K562 (cell line): ENCODE data around the gene SLC4A3. TPM values are rescaled to one million over a fixed set of nuclear protein-coding genes. Genes with fewer than 3 reads are reported as not detected.

Experiments
- ATAC-seq: fragments of 200-7000 bp; cut with Tn5 transposase; 3 replicates; pipeline ENCODE4 v1.9.1; 2020; ENCODE audit warnings: moderate library complexity
- BruUV-seq: library from RNA; stranded (reverse); fragments of 400-500 nt; replicated peaks from 2 replicates; lab custom pipeline; 2021; lab: Mats Ljungman, UMichigan
- CTCF ChIA-PET: fragments of 300-600 bp; formaldehyde crosslinking; extraction: SDS; loops from one replicate; lab custom pipeline; 2021; ENCODE audit warnings: low intra/inter-chr PET ratio; lab: Yijun Ruan, JAX
- POLR2A ChIA-PET: fragments of 300-600, 350-650 bp; sonication (Branson Sonifier 250); formaldehyde crosslinking; extraction: SDS; loops from one replicate; lab custom pipeline; 2021; ENCODE audit warnings: antibody characterized with exemption, inconsistent platforms; lab: Yijun Ruan, JAX
- DNase-seq, 4 experiments: peaks; one replicate each; pipeline versions ENCODE4 v3.0.0 to v3.0.0-alpha.2; 2011 to 2018; ENCODE audit warnings: low spot score in 3 of 4, mixed read lengths in 3 of 4; ENCODE audit errors: extremely low read depth in 1 of 4
- FAIRE-seq: peaks from 2 replicates; lab custom pipeline; 2011; peaks lifted over from hg19 to GRCh38; lab: Jason Lieb, UNC
- H2AFZ ChIP-seq: 2 replicates; pipeline ENCODE4 v1.6.0; 2011; ENCODE audit warnings: low read depth, low read length, control low read depth, inconsistent platforms
- H3K27ac ChIP-seq: fragments of 200-600 bp; 3 replicates; pipeline ENCODE4 v1.8.0; 2011; ENCODE audit warnings: low read depth, mild to moderate bottlenecking, control low read depth, inconsistent platforms, low read length, moderate library complexity, mixed read lengths; ENCODE audit errors: extremely low read depth
- H3K27me3 ChIP-seq, 2 experiments: fragments of 300-600 bp in 1 of 2; 2 replicates in 1 of 2; 3 replicates in 1 of 2; pipeline versions ENCODE4 v1.6.0 to v1.8.0; 2011; ENCODE audit warnings: inconsistent platforms in 2 of 2, low read length in 2 of 2, mild to moderate bottlenecking in 1 of 2, mixed read lengths in 1 of 2, moderate library complexity in 1 of 2; ENCODE audit not compliant: control insufficient read depth in 2 of 2, insufficient read depth in 2 of 2
- H3K36me3 ChIP-seq: fragments of 300-600 bp; 3 replicates; pipeline ENCODE4 v1.8.0; 2011; ENCODE audit warnings: mild to moderate bottlenecking, low read length, inconsistent platforms; ENCODE audit not compliant: control insufficient read depth, insufficient read depth
- H3K4me1 ChIP-seq, 2 experiments: fragments of 200-600 bp in 1 of 2; replicated peaks in 1 of 2; 2 replicates in 1 of 2; 3 replicates in 1 of 2; pipeline versions ENCODE4 v1.5.1 to v1.8.0; 2011; ENCODE audit warnings: inconsistent platforms in 2 of 2, low read length in 2 of 2, mild to moderate bottlenecking in 1 of 2, mixed read lengths in 1 of 2, moderate library complexity in 1 of 2; ENCODE audit not compliant: control insufficient read depth in 2 of 2, insufficient read depth in 2 of 2
- H3K4me2 ChIP-seq: 2 replicates; pipeline ENCODE4 v1.6.1; 2011; ENCODE audit warnings: low read length, control low read depth, inconsistent platforms, mixed read lengths; ENCODE audit not compliant: insufficient read depth
- H3K4me3 ChIP-seq: fragments of 200-600 bp; sonication (generic), shearing (Covaris generic); 2 replicates; pipeline ENCODE4 v1.5.1; 2016; ENCODE audit warnings: control low read depth, inconsistent platforms
- H3K79me2 ChIP-seq: fragments of 200-600 bp; 3 replicates; pipeline ENCODE4 v1.8.0; 2011; ENCODE audit warnings: low read length, inconsistent platforms; ENCODE audit not compliant: control insufficient read depth, insufficient read depth
- H3K9ac ChIP-seq, 2 experiments: 2 replicates each; pipeline versions ENCODE4 v1.6.0 to v1.6.1; 2011; ENCODE audit warnings: low read depth in 2 of 2, low read length in 2 of 2, control low read depth in 1 of 2, inconsistent platforms in 1 of 2, mild to moderate bottlenecking in 1 of 2, mixed read lengths in 1 of 2; ENCODE audit not compliant: insufficient read depth in 1 of 2
- H3K9me1 ChIP-seq: one replicate; pipeline ENCODE4 v1.6.0; 2011; ENCODE audit warnings: inconsistent platforms, mild to moderate bottlenecking, low read length, moderate library complexity; ENCODE audit not compliant: control insufficient read depth, insufficient read depth
- H3K9me3 ChIP-seq: replicated peaks from 2 replicates; pipeline ENCODE4 v1.5.1; 2011; ENCODE audit warnings: low read depth, low read length, inconsistent platforms; ENCODE audit not compliant: control insufficient read depth, insufficient read depth
- H4K20me1 ChIP-seq: replicated peaks from 2 replicates; pipeline ENCODE4 v1.6.1; 2011; ENCODE audit warnings: low read length, inconsistent platforms, mixed read lengths; ENCODE audit not compliant: control insufficient read depth, insufficient read depth
- CC2D1A ChIP-seq: fragments of 450-650 bp; IDR thresholded peaks from 2 replicates; pipeline ENCODE4 v1.6.1; 2017; ENCODE audit warnings: mild to moderate bottlenecking
- HNRNPLL ChIP-seq: fragments of 200-400 bp; formaldehyde crosslinking; IDR thresholded peaks from 2 replicates; pipeline ENCODE4 v1.6.1; 2017; ENCODE audit warnings: low read length, low read depth, mild to moderate bottlenecking; ENCODE audit not compliant: poor library complexity, severe bottlenecking
- MYNN ChIP-seq, 2 experiments: sonication (generic); formaldehyde crosslinking in 1 of 2; IDR thresholded peaks; 2 replicates each; pipeline versions ENCODE4 v1.5.0 to v1.6.1; 2016 to 2020; ENCODE audit warnings: antibody characterized with exemption in 1 of 2, missing genetic modification reagents in 1 of 2
- NELFE ChIP-seq: IDR thresholded peaks from 2 replicates; pipeline ENCODE4 v1.6.1; 2011; ENCODE audit warnings: mild to moderate bottlenecking; ENCODE audit not compliant: insufficient read depth, insufficient read length
- NFIC ChIP-seq: fragments of 450-650 bp; IDR thresholded peaks from 2 replicates; pipeline ENCODE4 v1.6.1; 2017; ENCODE audit warnings: mild to moderate bottlenecking, inconsistent platforms
- RAD21 ChIP-seq, 2 experiments: fragments of 250-450 bp in 1 of 2; fragments of 450-650 bp in 1 of 2; sonication (Bioruptor Pico) in 1 of 2; formaldehyde crosslinking in 1 of 2; IDR thresholded peaks in 1 of 2; conservative IDR thresholded peaks in 1 of 2; 2 replicates each; pipeline versions ENCODE4 v1.4.0 to v1.8.0; 2020 to 2022; ENCODE audit warnings: mild to moderate bottlenecking in 2 of 2, moderate library complexity in 1 of 2
- SIX5 ChIP-seq, 2 experiments: IDR thresholded peaks; 2 replicates each; pipeline ENCODE4 v1.6.1; 2011; ENCODE audit warnings: low read length in 2 of 2, borderline replicate concordance in 1 of 2, low read depth in 1 of 2, mild to moderate bottlenecking in 1 of 2, moderate library complexity in 1 of 2; ENCODE audit not compliant: insufficient read depth in 1 of 2
- ZBTB7A ChIP-seq: IDR thresholded peaks from 2 replicates; pipeline ENCODE4 v1.6.1; 2011; ENCODE audit warnings: low read depth, mild to moderate bottlenecking, low read length, moderate library complexity, borderline replicate concordance; ENCODE audit not compliant: control insufficient read depth
- ZC3H8 ChIP-seq: fragments of 450-650 bp; IDR thresholded peaks from 2 replicates; pipeline ENCODE4 v1.6.1; 2017
- ZNF121 ChIP-seq: sonication (generic); formaldehyde crosslinking; conservative IDR thresholded peaks from 2 replicates; pipeline ENCODE4 v1.8.0; 2022; ENCODE audit warnings: missing genetic modification reagents
- ZNF561 ChIP-seq: fragments of 450-650 bp; formaldehyde crosslinking; conservative IDR thresholded peaks from 2 replicates; pipeline ENCODE4 v1.4.0; 2020; ENCODE audit warnings: mild to moderate bottlenecking, moderate library complexity
- ZNF584 ChIP-seq: fragments of 200-800 bp; sonication (Bioruptor generic); IDR thresholded peaks from 2 replicates; pipeline ENCODE4 v1.6.1; 2016; ENCODE audit warnings: low read depth, mild to moderate bottlenecking, missing genetic modification characterization, missing compliant biosample characterization
- ZNF586 ChIP-seq: fragments of 450-650 bp; formaldehyde crosslinking; conservative IDR thresholded peaks from 2 replicates; pipeline ENCODE4 v1.4.0; 2020; ENCODE audit warnings: mild to moderate bottlenecking, moderate library complexity
- ZNF695 ChIP-seq: fragments of 450-650 bp; formaldehyde crosslinking; IDR thresholded peaks from 2 replicates; pipeline ENCODE4 v1.4.0; 2020; ENCODE audit warnings: mild to moderate bottlenecking, moderate library complexity
- WGBS: fragments of 100-300 bp; shearing (Covaris generic); methylation state at CpG from one replicate; pipeline ENCODE4 v1.1.6; 2016; ENCODE audit warnings: low coverage, mixed read lengths; ENCODE audit not compliant: insufficient coverage; ENCODE audit errors: missing lambda C conversion rate; 5-methylcytosine and 5-hydroxymethylcytosine counted together
- in situ Hi-C: fragments of 300-500 bp; cut with MboI; formaldehyde crosslinking; loops from 4 replicates; pipeline ENCODE4 v1.15.0; 2018; ENCODE audit warnings: inconsistent platforms, mixed read lengths
- intact Hi-C: fragments of 100-400 bp; cut with micrococcal nuclease; formaldehyde crosslinking; loops from 2 replicates; pipeline ENCODE4 v1.14.2; 2022
- polyA plus RNA-seq, 8 experiments: library from polyadenylated mRNA; depleted of rRNA in 4 of 8; stranded (reverse) in 5 of 8; unstranded in 3 of 8; fragments of >200 nt; fragmentation: Nextera tagmentation in 2 of 8; fragmentation: Illumina TruSeq in 1 of 8; extraction: Ambion mirVana in 2 of 8; extraction: Trizol in 1 of 8; gene quantifications; 2 replicates each; pipeline versions ENCODE4 v1.2.1 to v1.2.3, GENCODE V29; 2011 to 2014; ENCODE audit warnings: inconsistent platforms in 1 of 8, missing spikeins in 1 of 8
- total RNA-seq, 7 experiments: library from RNA; depleted of rRNA in 6 of 7; stranded (reverse); fragments of >200 nt in 6 of 7; fragmentation: Illumina TruSeq in 2 of 7; extraction: Trizol in 2 of 7; gene quantifications; 2 replicates each; pipeline versions ENCODE4 v1.2.1 to v1.2.3, GENCODE V29; 2011 to 2021; ENCODE audit warnings: low replicate concordance in 1 of 7
- TF ChIP-seq, protein P1 (sequence below): fragments of 450-650 bp; IDR thresholded peaks from 2 replicates; pipeline ENCODE4 v1.6.1; 2017; ENCODE audit warnings: antibody characterized with exemption, mild to moderate bottlenecking

The SLC4A3 gene
- total and polyA plus RNA-seq, 9 of the 15 experiments (the other 6 are each of a cell fraction or from before 2014, with no cell fraction given): 0.04 to 0.31 (median 0.16) TPM; not detected in 5

- TF ChIP-seq, protein P1, sequence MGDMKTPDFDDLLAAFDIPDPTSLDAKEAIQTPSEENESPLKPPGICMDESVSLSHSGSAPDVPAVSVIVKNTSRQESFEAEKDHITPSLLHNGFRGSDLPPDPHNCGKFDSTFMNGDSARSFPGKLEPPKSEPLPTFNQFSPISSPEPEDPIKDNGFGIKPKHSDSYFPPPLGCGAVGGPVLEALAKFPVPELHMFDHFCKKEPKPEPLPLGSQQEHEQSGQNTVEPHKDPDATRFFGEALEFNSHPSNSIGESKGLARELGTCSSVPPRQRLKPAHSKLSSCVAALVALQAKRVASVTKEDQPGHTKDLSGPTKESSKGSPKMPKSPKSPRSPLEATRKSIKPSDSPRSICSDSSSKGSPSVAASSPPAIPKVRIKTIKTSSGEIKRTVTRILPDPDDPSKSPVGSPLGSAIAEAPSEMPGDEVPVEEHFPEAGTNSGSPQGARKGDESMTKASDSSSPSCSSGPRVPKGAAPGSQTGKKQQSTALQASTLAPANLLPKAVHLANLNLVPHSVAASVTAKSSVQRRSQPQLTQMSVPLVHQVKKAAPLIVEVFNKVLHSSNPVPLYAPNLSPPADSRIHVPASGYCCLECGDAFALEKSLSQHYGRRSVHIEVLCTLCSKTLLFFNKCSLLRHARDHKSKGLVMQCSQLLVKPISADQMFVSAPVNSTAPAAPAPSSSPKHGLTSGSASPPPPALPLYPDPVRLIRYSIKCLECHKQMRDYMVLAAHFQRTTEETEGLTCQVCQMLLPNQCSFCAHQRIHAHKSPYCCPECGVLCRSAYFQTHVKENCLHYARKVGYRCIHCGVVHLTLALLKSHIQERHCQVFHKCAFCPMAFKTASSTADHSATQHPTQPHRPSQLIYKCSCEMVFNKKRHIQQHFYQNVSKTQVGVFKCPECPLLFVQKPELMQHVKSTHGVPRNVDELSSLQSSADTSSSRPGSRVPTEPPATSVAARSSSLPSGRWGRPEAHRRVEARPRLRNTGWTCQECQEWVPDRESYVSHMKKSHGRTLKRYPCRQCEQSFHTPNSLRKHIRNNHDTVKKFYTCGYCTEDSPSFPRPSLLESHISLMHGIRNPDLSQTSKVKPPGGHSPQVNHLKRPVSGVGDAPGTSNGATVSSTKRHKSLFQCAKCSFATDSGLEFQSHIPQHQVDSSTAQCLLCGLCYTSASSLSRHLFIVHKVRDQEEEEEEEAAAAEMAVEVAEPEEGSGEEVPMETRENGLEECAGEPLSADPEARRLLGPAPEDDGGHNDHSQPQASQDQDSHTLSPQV: no peak
- TF ChIP-seq CC2D1A (no peak), MYNN (IDR thresholded peaks at IDR 0.05) (no peak), MYNN (CRISPR knock-in tag; IDR thresholded peaks at IDR 0.05) (no peak), ZNF584 (CRISPR knock-in tag) (no peak)
Measured at GRCh38 chr2:219637842-219638185, 10.4 kb downstream of the SLC4A3 start (continued).

DNA sequence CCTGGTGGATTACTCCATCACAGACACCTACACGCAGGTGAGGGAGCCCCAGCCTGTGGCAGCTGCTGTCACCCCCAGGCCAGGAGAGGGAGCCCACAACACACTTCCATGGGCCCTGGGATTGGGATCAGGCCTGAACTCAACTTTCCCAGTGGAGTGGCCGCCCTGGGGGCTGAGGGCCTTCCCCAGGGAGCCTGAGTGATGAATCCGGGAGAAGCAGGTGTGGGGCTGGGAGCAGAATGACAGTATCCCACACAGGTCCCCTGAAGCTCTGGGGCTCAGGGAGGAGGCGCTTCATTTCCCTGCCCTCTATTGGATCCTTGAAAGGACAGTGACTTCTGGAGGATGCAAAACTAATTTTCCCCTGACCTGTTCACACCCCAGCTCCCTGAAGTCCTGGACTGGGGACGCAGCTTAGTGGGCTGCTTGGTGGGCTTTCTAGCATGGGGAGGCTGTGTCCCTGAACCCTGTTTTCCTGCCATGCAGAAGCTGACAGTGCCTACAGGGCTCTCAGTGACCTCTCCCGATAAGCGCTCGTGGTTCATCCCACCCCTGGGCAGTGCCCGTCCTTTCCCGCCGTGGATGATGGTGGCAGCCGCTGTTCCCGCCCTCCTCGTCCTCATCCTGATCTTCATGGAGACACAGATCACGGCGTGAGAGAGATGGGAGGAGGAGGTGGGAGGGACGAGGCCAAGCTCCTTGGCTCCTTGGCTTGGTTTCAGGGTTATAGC is 11.0 kb downstream of the SLC4A3 start:
- in situ Hi-C loops: no loop called here
- Histone ChIP-seq H4K20me1 (no peaks in the 10 kb centered on the region), H3K9me1 (no peaks in the 10 kb centered on the region), H3K79me2 (no peaks in the 10 kb centered on the region), H3K9ac (peak overlapping the region in 1 of 2 experiments; percentile 58; a peak in 1 of 4 replicates), H3K4me1 (peaks cover 18 to 56% of the 10 kb centered on the region in 2 experiments; a peak in 4 of 5 replicates), H3K4me3 (no peak overlapping the region), H3K4me2 (no peak overlapping the region), H3K27me3 (peaks cover 2 to 26% of the 10 kb centered on the region in 2 experiments; a peak in 3 of 5 replicates), H3K9me3 (no peaks in the 10 kb centered on the region), H2AFZ (no peak overlapping the region), H3K36me3 (no peaks in the 10 kb centered on the region), H3K27ac (no peak overlapping the region)
- ChIA-PET CTCF (no interaction called here), POLR2A (interaction anchor here (0.9 kb wide), 1 partner anchor 12 kb away, joined by 3 read pairs; no protein-coding TSS in a partner anchor)
- no peak for DNase-seq
- 29% methylated on average over 8 of the region's 17 CpGs for WGBS
- ATAC-seq: no peak
- no peak for FAIRE-seq
- intact Hi-C loops: no loop called here
- BruUV-seq: no TSS peak
- TF ChIP-seq ZBTB7A (no peak), ZNF695 (no peak), ZNF121 (CRISPR knock-in tag) (no peak), ZC3H8 (no peak), NFIC (no peak), HNRNPLL (no peak), RAD21 (CRISPR knock-in tag; conservative IDR thresholded peaks at IDR 0.05 in 1 of 2, IDR thresholded peaks at IDR 0.05 in 1 of 2) (peak in 1 of 2 experiments; percentile 31; a peak in 2 of 4 replicates), NELFE (no peak), ZNF561 (CRISPR knock-in tag) (no peak), ZNF586 (no peak), SIX5 (IDR thresholded peaks at IDR 0.05; ENCODE audit: borderline replicate concordance in 1 of 2, insufficient read depth in 1 of 2, low read depth in 1 of 2, low read length in 2 of 2) (no peak)
